ENCODE measurements around the gene MEIOC. TPM values are rescaled to one million over a fixed set of nuclear protein-coding genes. Genes with fewer than 3 reads are reported as not detected.

MEIOC gene
- total and polyA plus RNA-seq, 4 donors: 0.02 to 0.08 TPM; not detected in 2

DNA sequence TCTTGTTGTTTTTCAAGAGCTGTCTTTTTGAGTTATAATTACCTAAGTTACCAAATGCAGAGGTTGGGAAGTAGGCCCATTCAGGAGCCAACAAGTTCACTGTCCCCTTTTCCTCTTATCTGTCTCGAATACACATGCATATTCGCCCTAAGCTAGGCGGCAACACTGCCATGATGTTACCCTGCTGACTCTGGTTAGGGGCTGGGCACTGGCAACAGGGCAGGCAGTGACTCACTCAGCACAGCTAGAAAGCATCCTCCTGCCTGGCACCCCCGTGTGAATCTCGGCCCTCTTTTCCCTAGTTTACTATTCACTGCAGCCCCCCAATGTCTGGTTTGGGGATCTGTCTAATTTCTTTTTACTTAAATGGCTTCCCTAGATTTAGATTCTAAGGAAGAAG, 66.0 kb downstream of the MEIOC start:
- Histone ChIP-seq H3K4me3 (no peak overlapping the region), H3K36me3 (ENCODE audit: control insufficient read depth in 4 of 4, insufficient read depth in 4 of 4, low read length in 4 of 4) (peaks cover 0 to 2% (median 0%) of the 10 kb centered on the region in 4 donors), H3K9me3 (ENCODE audit: control insufficient read depth in 4 of 4, insufficient read depth in 3 of 4, low read length in 3 of 4) (no peaks in the 10 kb centered on the region), H3K4me1 (ENCODE audit: control insufficient read depth in 5 of 5, insufficient read depth in 5 of 5, low read length in 5 of 5) (no peaks in the 10 kb centered on the region), H3K9ac (ENCODE audit: insufficient read depth in 1 of 2, low read length in 2 of 2) (no peak overlapping the region), H3K27ac (ENCODE audit: low read depth in 1 of 2, low read length in 1 of 2) (no peak overlapping the region), H3K27me3 (ENCODE audit: control insufficient read depth in 3 of 3, insufficient read depth in 3 of 3, low read length in 2 of 3) (no peaks in the 10 kb centered on the region)
- ATAC-seq (ENCODE audit: insufficient read depth, low FRiP score) (no peak), DNase-seq (no peak)
- no peak for TF ChIP-seq CTCF (IDR thresholded peaks at IDR 0.05; ENCODE audit: control extremely low read depth, extremely low read depth)
- 90 to 97% methylated on average over 5 of the region's 5 CpGs for WGBS, 2 donors

Small RNAs within 50 kb of the gene (small RNA-seq; reads per million reads assigned to genes)
- not detected for gene RN7SL819P (ENCODE audit: low replicate concordance)
- not detected for gene SMCO4P1 (ENCODE audit: low replicate concordance)

Other genes starting within 250 kb of the MEIOC start
- 10 to 100 TPM; 36.2 to 62.0 TPM for gene GPATCH8, start 153.1 kb upstream of the MEIOC start, total RNA-seq
- 10 to 100 TPM in 1 of 2 donors, 1 to 10 TPM in 1; 8.9 to 11.4 TPM for gene GPATCH8, start 153.1 kb upstream of the MEIOC start, polyA plus RNA-seq
- 10 to 100 TPM in 1 of 2 donors, 1 to 10 TPM in 1; 8.3 to 14.1 TPM for gene FZD2, start 99.0 kb upstream of the MEIOC start, total RNA-seq
- gene FZD2, start 99.0 kb upstream of the MEIOC start, polyA plus RNA-seq: 1 to 10 TPM; 3.8 to 5.5 TPM
- 10 to 100 TPM; 20.5 to 21.4 TPM for gene CCDC43, start 33.3 kb downstream of the MEIOC start, total RNA-seq
- 10 to 100 TPM; 13.5 to 17.0 TPM for gene CCDC43, start 33.3 kb downstream of the MEIOC start, polyA plus RNA-seq
- gene DBF4B, start 52.2 kb downstream of the MEIOC start, total RNA-seq: 1 to 10 TPM; 3.5 to 8.6 TPM
- gene DBF4B, start 52.2 kb downstream of the MEIOC start, polyA plus RNA-seq: 1 to 10 TPM; 2.7 to 2.8 TPM
- gene ADAM11, start 102.5 kb downstream of the MEIOC start, total RNA-seq: 1 to 10 TPM in 1 of 2 donors, under 1 TPM in 1; 0.09 to 1.1 TPM
- gene ADAM11, start 102.5 kb downstream of the MEIOC start, polyA plus RNA-seq: under 1 TPM; 0.15 to 0.22 TPM
- 10 to 100 TPM; 13.0 to 44.3 TPM for gene GJC1, start 173.8 kb downstream of the MEIOC start, total RNA-seq
- 1 to 10 TPM; 3.9 TPM for gene GJC1, start 173.8 kb downstream of the MEIOC start, polyA plus RNA-seq
- gene HIGD1B, start 191.4 kb downstream of the MEIOC start, total RNA-seq: 10 to 100 TPM; 12.1 to 23.9 TPM
- 10 to 100 TPM in 1 of 2 donors, 1 to 10 TPM in 1; 3.0 to 25.4 TPM for gene HIGD1B, start 191.4 kb downstream of the MEIOC start, polyA plus RNA-seq
- 10 to 100 TPM; 90.1 to 93.3 TPM for gene EFTUD2, start 243.0 kb downstream of the MEIOC start, total RNA-seq
- gene EFTUD2, start 243.0 kb downstream of the MEIOC start, polyA plus RNA-seq: 10 to 100 TPM; 35.5 to 56.4 TPM

All from lung (tissue), 13 donors.